Left lobe of liver (tissue), 2 donors: ENCODE data around the gene UBE2S. TPM values are rescaled to one million over a fixed set of nuclear protein-coding genes. Genes with fewer than 3 reads are reported as not detected.
"Not testable (repeated sequence)": the region's sequence is repeated elsewhere in the genome, so short reads cannot be mapped to it uniquely, and the experiment has no call there.

ENCODE experiments used
- ATAC-seq: fragments of 200-7000 bp; cut with Tn5 transposase; one replicate; pipeline ENCODE4 v1.9.1; 2020; ENCODE audit warnings: mild to moderate bottlenecking, moderate library complexity
- DNase-seq: peaks from one replicate; pipeline ENCODE4 v3.0.0-alpha.2; 2020; ENCODE audit warnings: low spot score
- total RNA-seq: library from RNA; stranded (reverse); gene quantifications from one replicate; pipeline ENCODE4 v1.2.1, GENCODE V29; 2021
- donor health status: DM: no; HTN: no; CAD: no; lungs with moderate emphysema.
- donor health status: DM: no; HTN: yes; CAD: no.

UBE2S gene
- total RNA-seq, 1 donor from 2014 or later, result 5.6 TPM

DNA sequence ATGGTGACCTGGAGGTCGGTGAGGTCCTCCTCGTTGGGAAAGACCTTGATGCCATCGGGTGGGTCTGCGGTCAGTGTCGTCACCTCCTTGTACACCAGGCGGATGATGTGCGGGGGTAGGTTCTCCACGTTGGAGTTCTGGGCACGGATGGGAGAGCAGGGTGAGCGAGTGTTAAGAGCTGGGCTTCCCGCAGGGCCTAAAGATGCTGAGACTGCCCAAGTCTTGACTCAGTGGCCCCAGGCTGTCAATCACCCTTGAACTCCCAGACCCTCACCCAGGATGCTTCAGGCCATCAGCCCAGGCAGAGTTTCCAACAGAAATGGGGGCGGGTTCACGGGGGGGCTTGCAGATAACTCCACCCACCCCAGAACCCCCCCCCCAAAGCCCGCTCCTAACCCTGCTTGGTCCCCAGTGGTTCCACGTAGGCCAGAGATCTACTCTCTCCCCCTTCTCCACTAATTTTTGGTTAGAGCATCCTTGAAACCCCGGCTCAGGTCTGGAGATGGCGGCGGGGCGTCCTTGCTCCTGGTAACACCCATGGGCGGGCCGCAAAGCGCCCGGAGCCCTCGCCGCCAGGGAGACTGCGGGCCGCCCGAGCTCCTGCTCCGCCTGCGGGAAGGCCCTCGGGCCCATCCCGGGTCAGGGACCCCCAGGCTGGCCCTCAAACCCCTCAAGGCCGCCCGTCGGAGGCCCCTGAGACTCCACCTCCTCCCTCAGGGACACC is 600 bp downstream of the UBE2S start:
- DNase-seq (no peak), ATAC-seq (peak; percentile 10)

- no peak for DNase-seq
- ATAC-seq, result no peak
Observed at GRCh38 chr19:55406091-55406825, 1.3 kb downstream of the UBE2S start.

DNA sequence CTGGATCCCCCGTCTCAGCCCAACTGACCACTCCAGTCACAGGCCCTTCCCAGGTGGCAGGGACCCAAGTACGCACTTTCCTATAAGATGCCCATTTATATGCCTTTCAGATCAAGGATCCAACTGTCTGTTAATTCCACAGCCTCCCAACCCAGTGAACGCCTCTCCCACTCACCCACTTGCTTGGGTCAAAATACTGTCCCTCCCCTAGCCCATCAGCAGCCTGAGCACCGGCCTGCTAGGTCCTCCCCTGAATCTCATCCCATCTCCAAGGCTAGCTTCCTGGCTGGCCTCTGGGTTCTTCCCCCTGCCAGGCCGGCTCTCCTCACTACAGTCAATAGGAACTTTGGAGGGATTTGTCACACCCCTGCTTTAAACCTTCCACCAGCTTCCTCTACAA is 1.9 kb downstream of the UBE2S start:
- ATAC-seq, result no peak
- no peak for DNase-seq

GRCh38 chr19:55402509-55402908 is 5.1 kb downstream of the UBE2S start:
- ATAC-seq, result no peak
- no peak for DNase-seq

GRCh38 chr19:55401390-55401789 is 6.2 kb downstream of the UBE2S start:
- ATAC-seq, DNase-seq: not testable (repeated sequence)

DNA sequence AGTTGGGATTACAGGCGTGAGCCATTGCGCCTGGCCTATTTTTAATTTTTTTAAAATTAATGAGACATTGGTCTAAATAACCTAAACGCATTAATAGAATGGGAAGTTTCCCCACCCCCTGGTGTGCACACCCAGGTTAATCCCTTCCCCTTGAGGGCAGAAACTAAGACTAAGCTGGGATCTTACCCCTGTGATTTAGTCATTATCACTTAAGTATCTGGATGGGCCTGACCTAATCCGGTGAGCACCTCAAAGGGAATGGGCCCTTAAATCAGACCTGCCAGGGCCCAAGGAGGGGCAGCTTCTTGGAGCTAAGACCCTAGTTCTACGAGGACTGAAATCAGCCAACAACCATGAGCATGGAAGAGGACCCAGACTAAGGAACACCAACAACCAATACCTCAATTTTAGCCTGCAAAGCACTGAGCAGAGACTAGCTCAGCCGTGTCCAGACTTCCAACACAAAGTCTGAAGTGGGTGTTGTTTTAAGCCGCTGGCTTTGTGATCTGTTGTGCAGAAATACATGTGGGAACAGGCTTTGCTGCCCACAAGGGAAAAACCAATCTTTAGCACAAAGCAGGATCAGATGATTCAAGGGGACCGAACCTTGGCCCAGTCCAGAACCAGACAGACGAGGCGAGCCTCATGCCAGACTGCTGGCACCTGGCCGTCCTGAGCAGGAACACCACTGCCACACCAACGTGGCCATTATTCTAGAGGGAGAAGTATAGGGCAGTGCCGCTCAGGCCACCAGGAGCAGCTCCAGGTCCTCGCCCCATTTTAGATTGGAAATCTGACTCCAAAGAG is 7.1 kb downstream of the UBE2S start:
- ATAC-seq, result no peak

GRCh38 chr19:55398200-55398925 is 9.2 kb downstream of the UBE2S start:
- DNase-seq, result no peak
- ATAC-seq, result no peak

More for the DNA sequence above, 7.1 kb downstream of the UBE2S start:
- DNase-seq, result no peak

- ATAC-seq, result no peak
- no peak for DNase-seq
Observed at GRCh38 chr19:55392820-55393761, 14.5 kb downstream of the UBE2S start.

DNA sequence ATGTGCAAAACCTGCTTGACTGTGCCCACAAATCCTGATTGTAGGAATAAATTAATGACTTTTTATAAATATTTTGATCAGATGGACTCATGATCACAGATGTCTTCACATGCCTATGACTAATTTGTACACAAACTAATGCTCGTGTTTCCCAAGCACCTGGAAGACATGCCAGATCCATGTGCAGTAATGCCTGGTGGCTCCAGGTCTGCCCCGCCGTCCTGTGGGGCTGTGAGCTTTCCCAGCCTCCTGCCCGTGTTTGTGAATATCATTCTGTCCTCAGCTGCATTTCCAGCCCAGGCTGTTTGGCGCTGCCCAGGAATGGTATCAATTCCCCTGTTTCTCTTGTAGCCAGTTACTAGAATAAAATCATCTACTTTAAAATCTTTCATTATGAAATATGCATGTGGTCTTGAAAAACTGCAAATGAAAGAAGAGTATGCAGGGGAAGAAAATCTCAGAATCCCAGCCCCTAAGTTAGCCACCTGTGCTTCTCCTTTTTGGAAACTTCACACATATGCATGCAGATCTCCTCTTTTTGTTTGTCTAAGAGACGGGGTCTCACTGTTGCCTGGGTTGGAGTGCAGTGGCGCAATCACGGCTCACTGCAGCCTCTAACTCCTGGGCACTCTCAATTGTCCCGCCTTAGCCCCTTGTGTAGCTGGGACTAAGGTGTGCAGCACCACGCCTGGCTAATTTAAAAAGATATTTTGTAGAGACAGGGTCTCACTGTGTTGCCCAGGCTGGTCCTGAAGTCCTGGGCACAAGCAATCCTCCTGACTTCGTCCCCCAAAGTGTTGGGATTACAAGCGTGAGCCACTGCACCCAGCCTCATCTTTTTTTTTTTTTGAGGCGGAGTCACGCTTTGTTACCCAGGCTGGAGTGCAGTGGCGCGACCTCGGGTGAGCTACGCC is 15.6 kb downstream of the UBE2S start:
- ATAC-seq (no peak), DNase-seq (no peak)

DNA sequence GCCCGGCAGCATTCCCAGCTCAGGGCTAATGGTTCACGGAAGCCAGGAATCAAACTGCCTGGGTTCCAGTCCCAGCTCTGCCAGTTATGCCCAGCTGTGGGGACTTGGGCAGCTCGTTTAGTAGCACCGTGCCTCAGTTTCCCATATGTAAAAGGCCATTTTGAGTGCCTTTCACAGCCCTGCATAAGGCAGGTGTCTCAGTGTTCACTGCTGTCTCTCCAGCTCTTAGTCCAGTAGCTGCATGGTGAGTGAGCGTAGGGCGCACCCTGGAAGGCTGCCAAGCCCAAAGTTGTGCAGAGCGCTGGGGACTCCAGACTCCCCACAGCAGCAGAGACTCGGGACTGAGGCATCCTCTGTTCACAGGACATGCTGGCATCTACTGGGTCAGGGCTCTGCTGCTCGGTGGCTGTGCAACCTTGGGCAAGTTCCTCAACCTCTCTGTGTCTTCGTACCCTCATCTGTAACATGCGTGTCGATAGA is 16.4 kb downstream of the UBE2S start:
- DNase-seq (no peak), ATAC-seq (no peak)

DNA sequence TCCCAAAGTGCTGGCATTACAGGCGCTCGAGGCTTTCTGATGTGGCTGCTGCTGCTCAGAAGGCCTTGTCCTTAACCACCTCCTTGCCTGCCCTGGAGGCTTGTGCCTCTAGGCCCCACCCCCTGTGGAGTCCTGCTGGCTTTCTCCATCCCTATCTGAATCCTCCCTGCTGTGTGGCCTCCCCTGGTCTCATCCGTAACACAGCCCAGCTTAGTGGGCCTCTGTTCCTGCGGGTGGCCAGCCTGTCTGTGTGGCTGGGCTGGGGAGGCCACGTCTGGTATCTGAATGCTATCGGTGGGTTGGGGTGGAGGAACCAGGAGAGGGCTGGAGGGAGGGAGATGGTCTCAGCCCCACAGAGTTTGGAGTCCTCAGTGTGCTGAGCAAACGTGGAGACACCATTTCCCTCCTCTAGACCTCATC is 17.1 kb downstream of the UBE2S start:
- DNase-seq, result no peak
- ATAC-seq, result no peak

DNA sequence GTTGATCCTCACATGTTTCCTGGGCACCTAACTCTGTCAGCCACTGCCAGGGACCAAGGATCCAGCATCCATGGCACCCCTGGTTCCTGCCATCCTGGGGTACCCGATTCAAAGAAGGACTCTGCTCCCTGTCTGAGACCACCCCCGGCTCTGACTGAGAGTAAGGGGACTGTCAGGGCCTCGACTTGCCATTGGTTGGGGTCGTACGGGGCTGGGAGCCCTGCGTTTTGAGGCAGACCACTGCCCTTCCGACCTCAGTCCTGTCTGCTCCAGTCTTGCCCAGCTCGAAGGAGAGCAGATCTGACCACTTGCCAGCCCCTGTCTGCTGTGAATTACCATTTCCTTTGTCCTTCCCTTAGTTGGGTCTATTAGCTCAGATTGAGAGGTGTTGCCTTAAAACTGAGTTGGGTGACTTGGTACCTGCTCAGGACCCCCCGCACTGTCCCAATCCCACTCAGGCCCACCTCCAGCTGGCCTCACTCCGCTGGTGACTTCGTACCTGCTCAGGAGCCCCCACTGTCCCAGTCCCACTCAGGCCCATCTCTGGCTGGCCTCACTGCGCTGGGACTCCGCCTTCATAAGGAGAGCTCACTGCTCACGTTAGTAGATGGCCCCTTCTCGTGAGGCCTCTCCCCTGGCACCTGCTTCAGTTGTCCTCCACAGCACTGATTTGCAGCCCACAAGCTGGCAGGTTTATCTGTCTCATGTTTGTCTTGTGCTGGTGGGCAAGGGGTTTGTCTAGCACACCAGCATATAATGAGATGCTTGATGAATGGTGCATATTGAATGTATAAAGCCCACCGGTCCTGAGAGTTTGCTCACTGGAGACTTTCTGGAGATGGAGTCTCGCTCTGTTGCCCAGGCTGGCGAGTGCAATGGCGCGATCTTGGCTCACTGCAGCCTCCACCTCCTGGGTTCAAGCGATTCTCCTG is 17.9 kb downstream of the UBE2S start:
- DNase-seq (no peak), ATAC-seq (no peak)

DNA sequence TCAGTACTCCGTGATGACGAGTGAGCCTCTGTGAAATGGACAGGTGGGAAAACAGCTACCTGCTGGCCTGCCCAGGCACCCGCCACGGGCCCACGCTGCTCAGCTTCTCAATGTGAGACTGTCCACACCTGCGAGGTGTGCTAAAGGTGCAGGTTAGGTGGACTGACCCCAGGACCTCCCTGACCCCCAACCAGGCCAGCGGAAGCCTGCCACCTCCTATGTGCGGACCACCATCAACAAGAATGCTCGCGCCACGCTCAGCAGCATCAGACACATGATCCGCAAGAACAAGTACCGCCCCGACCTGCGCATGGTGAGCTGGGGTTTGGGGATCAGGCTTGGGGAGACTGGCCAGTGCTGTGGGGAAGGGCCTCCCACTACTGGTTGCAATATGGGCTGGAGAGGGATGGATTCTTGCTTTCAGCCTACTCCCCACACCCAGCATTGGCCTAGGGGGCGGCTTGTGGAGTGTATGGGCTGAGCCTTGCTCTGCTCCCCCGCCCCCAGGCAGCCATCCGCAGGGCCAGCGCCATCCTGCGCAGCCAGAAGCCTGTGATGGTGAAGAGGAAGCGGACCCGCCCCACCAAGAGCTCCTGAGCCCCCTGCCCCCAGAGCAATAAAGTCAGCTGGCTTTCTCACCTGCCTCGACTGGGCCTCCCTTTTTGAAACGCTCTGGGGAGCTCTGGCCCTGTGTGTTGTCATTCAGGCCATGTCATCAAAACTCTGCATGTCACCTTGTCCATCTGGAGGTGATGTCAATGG is 19.7 kb downstream of the UBE2S start:
- DNase-seq (no peak), ATAC-seq (no peak)

DNA sequence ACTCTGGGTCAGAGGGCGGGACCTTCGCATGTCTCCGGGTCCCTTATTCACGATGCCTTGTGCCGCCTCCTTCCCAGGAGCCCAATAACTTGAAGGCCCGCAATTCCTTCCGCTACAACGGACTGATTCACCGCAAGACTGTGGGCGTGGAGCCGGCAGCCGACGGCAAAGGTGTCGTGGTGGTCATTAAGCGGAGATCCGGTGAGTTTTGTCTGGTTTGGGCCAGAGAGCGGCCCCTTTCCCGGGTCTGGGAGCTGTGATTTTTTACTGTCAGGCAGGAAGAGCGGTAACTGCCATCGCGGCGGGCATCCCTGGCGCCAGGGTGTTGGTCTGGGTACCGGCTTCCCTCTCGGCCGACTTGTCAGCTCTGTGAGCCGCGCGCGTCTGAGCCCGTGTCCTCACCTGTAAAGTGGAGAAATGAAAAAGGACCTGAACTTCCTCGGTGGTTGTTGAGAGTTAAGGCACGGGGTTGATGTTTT is 21.1 kb downstream of the UBE2S start:
- no peak for ATAC-seq
- DNase-seq, result no peak

GRCh38 chr19:55385724-55386492 is 21.7 kb downstream of the UBE2S start, which contains the start of gene RPL28:
RPL28 (plus strand) TSS chr19:55385932; CDS start chr19:55386358, 426 bp downstream.
- ATAC-seq, result peak; percentile 80

More at GRCh38 chr19:55385724-55386492, 21.7 kb downstream of the UBE2S start, which contains the start of gene RPL28:
- DNase-seq, result peak; percentile 99
